HG03342 (cell line): Measurements from ENCODE around the gene TMCO1.
"Not testable (repeated sequence)": the region's sequence is repeated elsewhere in the genome, so short reads cannot be mapped to it uniquely, and the experiment has no call there.

ENCODE experiments used
- ATAC-seq: cut with Tn5 transposase; IDR thresholded peaks from one replicate; pipeline ENCODE4 v1.9.1; 2021; ENCODE audit warnings: mild to moderate bottlenecking, moderate library complexity; ENCODE audit not compliant: unreplicated experiment

Gene TMCO1

DNA sequence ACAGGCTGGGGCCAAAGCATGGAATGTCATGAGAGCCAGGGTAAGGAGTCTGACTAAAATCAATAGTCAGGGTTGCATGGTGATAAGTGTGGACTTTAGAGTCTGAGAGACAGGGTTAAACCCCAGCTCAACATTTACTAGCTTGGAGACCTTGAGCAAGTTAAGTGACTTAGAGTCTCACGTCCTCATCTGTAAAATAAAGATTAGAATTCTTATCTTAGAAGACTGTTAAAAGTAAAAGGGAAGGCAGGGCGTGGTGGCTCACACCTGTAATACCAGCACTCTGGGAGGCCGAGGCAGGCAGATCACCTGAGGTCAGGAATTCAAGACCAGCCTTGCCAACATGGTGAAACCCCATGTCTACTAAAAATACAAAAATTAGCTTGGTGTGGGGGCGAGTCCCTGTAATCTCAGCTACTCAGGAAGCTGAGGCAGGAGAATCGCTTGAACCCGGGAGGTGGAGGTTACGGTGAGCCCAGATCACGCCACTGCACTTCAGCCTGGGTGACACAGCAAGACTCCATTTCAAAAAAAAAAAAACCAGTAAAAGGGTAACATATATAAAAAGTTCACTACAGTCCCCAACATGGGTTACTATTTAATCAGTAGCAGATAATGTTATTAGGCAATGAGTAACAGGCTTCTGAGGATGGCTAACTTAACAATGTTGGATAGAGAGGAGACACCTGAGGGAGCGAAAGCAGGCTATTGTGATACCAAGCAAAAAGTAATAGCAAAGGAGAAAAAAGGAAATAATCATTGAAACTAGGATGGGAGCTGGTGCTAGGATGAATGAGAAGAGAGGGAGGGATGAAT lies 20.8 kb downstream of the TMCO1 start:
- no peak for ATAC-seq

GRCh38 chr1:165744913-165745312 lies 23.8 kb downstream of the TMCO1 start:
- ATAC-seq, result not testable (repeated sequence)

- ATAC-seq, result no peak
Observed at GRCh38 chr1:165742194-165742593, 26.5 kb downstream of the TMCO1 start.

GRCh38 chr1:165738794-165739193 lies 29.9 kb downstream of the TMCO1 start:
- ATAC-seq, result peak; percentile 96

GRCh38 chr1:165737196-165737595 lies 31.5 kb downstream of the TMCO1 start:
- ATAC-seq, result no peak

- no peak for ATAC-seq
Observed at GRCh38 chr1:165734906-165735305, 33.8 kb downstream of the TMCO1 start.

- no peak for ATAC-seq
Observed at GRCh38 chr1:165726841-165727240, 41.8 kb downstream of the TMCO1 start.

DNA sequence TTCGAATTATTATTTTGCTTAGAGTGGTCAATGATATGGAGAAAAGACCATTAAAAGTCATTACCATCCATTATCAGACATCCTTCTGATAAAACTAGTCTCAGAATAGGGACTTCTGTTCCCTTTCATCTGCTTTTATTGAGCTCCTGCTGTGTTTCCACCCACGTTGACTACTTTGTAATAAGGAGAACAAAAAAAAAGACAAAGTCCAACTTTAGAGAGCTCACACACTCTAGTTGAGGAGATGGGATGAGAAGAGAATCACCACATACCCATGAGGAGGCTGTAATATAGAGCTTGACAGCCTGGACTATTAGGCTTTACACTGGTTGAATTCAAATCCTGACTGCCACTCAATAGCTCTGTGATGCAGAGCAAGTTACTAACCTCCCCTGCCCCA lies 42.5 kb downstream of the TMCO1 start:
- no peak for ATAC-seq

- ATAC-seq, result no peak
Observed at GRCh38 chr1:165717918-165718515, 50.7 kb downstream of the TMCO1 start.

GRCh38 chr1:165716265-165717051 lies 52.2 kb downstream of the TMCO1 start:
- not testable (repeated sequence) for ATAC-seq

DNA sequence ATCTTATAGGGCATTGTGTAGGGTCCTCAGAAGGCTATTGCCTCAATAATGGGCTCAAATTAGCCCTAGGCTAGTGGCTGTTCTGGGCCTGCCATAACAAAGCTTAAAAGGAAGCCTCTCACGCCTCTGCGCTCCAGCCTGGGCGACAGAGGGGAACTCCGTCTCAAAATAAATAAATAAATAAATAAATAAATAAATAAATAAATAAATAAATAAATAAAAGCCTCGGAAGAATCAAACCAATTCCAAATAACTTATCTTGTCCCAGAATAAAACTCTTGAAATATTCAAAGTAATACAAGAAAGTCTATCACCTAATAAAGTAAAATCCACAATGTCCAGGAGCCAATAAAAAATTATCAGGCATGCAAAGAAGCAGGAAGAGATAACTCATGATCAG lies 55.9 kb downstream of the TMCO1 start:
- no peak for ATAC-seq

- no peak for ATAC-seq
Observed at GRCh38 chr1:165707984-165708706, 60.5 kb downstream of the TMCO1 start.

GRCh38 chr1:165703648-165704047 lies 65.0 kb downstream of the TMCO1 start:
- no peak for ATAC-seq

DNA sequence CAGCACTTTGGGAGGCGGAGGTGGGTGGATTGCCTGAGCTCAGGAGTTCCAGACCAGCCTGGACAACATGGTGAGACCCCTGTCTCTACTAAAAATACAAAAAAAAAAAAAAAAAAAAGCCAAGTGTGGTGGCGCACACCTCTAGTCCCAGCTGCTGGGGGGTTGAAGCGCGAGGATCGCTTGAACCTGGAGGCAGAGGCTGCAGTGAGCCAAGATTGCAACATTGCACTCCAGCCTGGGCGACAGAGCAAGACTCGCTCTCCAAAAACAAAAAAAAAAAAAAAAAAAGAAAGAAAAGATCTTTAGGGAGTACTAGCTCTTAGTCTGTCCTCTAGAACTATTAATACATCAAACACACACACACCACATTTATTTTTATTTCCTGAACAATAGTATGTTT lies 66.7 kb downstream of the TMCO1 start:
- not testable (repeated sequence) for ATAC-seq

DNA sequence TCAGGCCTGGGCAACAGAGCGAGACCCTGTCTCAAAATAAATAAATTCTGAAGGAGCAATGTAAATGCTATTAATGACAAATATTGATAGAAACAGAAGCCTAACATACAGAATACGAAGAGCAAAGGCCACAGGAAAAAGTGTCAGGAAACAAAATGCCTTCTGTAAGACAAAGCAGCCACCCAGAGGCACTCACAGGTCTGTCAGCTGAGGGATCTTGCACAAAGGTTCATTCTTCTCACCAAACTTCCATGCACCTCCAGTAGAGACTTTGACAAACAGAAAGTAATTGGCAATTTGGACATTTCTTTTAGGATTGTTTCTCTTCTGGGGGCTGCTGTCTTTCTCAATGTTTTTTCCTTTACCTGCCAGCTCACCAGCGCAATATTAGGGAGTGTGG lies 69.1 kb downstream of the TMCO1 start:
- no peak for ATAC-seq

- no peak for ATAC-seq
Observed at GRCh38 chr1:165698761-165699052, 70.0 kb downstream of the TMCO1 start.

DNA sequence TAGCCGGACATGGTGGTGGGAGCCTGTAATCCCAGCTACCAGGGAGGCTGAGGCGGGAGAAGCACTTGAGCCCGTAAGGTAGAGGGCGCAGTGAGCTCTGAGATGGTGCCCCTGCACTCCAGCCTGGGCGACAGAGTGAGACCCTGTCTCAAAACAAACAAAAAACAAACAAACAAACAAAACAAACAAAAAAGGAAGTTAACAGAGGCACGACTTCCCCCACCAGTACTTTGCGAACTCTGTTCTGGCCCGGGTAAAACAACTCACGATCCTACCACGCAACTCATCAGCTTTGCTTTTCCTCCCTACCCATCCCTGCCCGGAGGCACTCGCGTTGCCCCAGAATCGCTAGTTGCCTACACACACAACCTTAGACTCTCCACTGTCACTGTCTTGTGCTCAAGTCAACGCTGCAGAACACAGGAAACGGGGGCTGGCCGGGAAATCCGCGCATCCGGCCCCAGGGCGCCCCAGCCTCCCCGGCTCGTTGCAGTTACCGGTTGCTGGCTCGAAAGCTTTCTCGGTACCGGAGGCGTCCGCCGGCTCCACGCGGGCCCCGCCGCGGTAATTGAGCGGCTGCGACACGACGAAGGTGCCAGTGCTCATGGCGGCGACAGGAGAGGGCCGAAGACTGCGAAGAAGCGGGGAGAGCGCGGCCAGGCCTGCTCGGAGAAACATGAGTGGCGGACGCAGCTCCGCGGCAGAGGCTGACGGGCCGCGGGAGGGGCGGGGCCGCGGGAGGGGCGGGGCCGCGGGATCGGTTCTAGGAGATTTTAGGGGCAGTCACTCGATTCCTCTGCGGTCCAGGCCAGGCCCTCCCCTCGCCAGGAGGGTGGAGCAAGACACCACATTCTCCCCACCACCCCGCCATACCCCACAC lies 70.5 kb downstream of the TMCO1 start, which contains the start of gene ALDH9A1:
Gene ALDH9A1 (minus strand): TSS at position 682 of the 880 bp plus-strand sequence. CDS start 4 bp downstream, at position 678.
- peak; percentile 89 for ATAC-seq

DNA sequence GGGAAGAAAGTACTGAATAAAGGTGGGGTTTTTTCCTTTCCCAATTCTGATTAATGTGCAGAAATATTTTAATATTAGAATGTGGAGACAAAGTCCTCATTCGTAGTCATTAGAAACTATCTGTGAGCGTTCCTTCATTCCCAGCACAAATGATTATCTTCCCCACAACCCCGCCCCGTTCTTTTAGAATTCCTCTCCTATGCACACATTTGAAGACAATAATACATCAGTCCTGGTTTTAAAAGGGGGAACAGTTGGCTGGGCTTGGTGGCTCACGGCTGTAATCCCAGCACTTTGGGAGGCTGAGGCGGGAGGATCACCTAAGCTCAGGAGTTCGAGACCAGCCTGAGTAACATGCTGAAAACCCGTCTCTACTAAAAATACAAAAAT lies 71.2 kb downstream of the TMCO1 start:
- no peak for ATAC-seq

DNA sequence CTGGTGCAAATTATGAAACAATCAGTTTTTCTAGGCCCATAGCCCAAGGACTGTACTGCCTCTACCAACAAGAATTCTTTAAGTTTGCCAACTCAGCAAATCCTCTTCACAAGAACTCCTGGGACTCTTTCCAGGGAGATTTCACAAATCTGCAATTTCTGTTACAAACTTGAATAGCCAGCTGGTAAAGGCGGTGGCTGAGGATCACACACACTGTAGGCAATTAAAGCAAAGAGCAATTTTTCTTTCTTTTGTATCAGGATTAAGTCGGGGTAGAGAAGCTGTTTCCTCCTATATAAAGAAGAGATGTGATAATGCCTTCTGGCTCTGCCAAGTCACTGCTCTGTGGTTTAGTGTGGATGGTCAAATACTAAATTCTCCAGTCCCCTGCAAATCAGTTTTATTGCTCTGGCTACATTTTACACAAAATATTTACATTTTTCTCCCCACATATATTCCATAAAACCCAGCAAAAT lies 72.0 kb downstream of the TMCO1 start:
- ATAC-seq, result no peak

- no peak for ATAC-seq
Observed at GRCh38 chr1:165695031-165695430, 73.6 kb downstream of the TMCO1 start.
